LNCaP clone FGC (cell line): ENCODE data around the gene RAD51B.

Source experiments
- DNase-seq: peaks from one replicate; pipeline ENCODE4 v3.0.0-alpha.2; 2011; ENCODE audit warnings: low read depth
- H3K4me3 ChIP-seq: 2 replicates; pipeline ENCODE4 v1.5.1; 2011; ENCODE audit warnings: mild to moderate bottlenecking, low read depth, low read length, control low read depth
- TF ChIP-seq, protein P1 (sequence below): IDR thresholded peaks from 2 replicates; pipeline ENCODE4 v1.5.1; 2012; ENCODE audit warnings: mild to moderate bottlenecking; ENCODE audit not compliant: control insufficient read depth, insufficient read depth; ENCODE audit errors: extremely low read depth

Gene RAD51B

DNA sequence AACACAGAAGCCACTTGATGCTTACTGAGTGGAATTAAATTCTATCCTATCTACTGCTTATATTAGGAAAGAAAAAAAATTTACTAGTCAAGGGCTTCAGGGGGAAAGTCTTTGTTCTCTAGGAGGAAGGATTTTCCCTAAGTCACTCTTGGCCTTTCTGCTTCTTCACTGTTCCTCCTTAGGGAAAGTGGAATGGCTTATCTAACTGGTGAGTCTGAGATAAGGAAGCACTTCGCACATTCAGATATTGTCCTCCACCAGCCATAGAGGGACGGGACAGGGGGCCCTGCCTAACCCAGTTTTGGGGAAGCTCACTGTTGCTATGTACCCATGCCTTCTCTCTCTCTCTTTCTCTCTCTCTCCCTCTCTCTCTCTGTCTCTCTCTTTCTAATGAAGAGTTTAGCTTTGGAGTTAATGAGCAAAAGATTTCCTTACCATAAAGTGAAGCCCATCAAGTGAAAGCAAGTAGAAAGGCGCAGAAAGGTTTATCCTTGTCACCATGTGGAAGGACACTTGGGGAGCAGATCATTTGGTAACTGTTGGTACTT, 522.7 kb downstream of the RAD51B start:
- TF ChIP-seq, protein P1, sequence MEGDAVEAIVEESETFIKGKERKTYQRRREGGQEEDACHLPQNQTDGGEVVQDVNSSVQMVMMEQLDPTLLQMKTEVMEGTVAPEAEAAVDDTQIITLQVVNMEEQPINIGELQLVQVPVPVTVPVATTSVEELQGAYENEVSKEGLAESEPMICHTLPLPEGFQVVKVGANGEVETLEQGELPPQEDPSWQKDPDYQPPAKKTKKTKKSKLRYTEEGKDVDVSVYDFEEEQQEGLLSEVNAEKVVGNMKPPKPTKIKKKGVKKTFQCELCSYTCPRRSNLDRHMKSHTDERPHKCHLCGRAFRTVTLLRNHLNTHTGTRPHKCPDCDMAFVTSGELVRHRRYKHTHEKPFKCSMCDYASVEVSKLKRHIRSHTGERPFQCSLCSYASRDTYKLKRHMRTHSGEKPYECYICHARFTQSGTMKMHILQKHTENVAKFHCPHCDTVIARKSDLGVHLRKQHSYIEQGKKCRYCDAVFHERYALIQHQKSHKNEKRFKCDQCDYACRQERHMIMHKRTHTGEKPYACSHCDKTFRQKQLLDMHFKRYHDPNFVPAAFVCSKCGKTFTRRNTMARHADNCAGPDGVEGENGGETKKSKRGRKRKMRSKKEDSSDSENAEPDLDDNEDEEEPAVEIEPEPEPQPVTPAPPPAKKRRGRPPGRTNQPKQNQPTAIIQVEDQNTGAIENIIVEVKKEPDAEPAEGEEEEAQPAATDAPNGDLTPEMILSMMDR, result no peak

DNA sequence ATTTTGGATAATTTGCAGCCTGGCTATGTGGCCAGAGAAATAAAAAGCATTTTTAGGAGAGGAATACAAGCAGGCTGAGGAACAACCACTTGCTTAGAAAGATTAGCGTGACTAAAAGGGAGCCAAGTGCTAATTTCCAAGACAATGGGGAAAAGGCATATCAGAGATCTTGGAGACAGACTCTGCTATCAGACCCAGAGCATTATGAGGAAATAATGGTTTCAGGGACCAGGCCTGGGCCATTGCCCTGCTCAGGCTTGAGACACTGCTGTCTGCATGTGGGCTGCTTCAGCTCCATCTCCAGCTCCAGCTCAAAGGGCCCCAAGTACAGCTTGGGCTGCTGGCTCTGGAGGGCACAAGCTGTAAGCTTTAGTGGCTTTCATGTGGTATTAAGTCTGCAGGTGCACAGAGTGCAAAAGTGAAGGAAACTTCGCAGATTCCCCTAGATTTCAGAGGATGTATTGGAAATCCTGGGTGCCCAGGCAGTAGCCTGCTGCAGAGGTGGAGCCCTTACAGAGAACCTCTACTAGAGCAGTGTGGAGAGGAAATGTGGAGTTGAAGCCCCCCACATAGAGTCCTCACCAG, 524.0 kb downstream of the RAD51B start:
- no peak overlapping the region for H3K4me3 ChIP-seq
- DNase-seq, result no peak
- TF ChIP-seq, protein P1, result no peak

More for the DNA sequence above, 522.7 kb downstream of the RAD51B start:
- H3K4me3 ChIP-seq, result no peak overlapping the region
- DNase-seq, result no peak

DNA sequence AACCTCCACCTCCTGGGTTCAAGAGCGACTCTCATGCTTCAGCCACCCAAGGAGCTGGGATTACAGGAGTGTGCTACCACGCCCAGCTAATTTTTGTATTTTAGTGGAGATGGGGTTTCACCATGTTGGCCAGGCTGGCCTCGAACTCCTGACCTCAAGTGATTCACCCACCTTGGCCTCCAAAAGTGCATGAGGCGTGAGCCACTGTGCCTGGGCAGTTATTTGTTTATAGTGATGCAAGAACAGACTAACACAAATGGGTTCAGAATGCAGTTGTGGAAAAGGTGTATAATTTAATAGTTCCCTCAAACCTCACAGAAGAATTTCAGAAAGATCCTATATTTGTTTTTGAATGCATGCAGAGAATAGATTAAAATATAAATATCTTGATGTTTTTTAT, 526.2 kb downstream of the RAD51B start:
- TF ChIP-seq, protein P1, result no peak
- no peak overlapping the region for H3K4me3 ChIP-seq
- DNase-seq, result no peak

DNA sequence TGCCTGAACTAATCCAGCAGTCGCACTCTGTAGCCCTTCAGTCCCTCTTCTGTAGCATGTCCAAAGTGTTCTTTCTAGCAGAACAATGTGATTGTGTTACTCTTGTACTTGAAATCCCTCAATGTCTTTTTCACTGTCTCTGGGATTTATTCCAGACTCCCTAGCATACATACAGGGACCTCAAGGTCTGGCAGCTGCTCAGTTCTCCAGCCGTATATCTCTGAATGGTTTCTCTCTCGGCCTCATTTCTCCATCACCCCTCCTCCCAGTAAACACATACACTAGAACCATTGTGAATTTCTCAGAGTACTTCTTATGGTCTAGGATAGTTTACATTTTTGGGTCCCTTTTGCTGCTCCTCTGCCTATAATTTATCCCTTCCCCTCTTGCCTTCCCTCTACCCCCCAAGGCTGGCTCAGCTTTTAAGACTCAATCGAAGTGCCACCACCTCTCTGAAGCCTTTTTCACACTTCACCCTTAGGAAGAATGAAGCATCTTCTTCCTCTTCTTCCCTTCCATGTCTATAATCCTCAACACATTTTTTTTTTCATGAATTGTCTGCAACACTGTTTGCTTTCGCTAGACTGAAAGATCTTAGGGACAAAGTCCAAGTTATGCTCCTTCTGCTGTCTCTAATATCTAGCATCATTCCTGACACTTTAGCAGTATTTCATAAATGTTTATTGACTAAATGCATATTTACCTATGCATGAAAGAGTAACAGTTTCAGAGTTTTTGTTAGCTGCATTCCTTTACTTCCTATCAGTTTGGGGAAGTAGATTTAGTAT, 527.2 kb downstream of the RAD51B start:
- TF ChIP-seq, protein P1, result no peak
- no peak for DNase-seq
- no peak overlapping the region for H3K4me3 ChIP-seq

DNA sequence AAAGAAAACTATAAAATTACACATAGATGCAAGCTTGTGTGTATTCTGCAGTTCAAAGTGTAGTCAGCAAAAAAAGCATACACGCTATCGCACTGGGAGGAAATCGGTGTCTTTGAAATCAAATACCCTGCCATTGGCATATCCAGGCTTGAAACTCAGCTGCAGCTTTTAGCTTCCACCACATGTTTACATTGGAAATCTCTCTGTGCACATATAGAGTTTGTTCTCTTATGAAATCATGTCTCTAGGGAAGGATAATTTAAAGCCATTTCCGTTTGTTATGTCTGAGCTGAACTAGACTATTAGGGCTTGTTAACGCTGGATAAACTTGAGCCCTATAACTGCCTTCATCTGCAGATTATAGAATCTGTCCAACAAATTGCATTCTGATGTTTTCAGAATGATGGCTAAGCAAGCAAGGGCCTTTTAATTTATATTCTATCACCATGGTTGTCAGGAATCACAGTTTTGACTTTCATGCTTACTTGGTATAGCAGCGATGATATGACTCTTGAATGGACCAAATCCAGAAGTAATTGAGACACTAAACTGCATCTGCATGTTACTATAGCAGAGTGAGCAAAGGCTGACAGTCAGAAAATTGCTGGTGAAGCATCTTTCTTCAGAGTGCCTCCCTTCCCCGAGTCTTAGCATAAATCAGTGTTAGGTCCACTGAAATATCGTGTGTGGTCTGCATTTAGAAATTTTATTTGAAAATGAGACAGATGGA, 530.5 kb downstream of the RAD51B start:
- TF ChIP-seq, protein P1, result no peak
- peak; percentile 35 for DNase-seq
- H3K4me3 ChIP-seq, result no peak overlapping the region

DNA sequence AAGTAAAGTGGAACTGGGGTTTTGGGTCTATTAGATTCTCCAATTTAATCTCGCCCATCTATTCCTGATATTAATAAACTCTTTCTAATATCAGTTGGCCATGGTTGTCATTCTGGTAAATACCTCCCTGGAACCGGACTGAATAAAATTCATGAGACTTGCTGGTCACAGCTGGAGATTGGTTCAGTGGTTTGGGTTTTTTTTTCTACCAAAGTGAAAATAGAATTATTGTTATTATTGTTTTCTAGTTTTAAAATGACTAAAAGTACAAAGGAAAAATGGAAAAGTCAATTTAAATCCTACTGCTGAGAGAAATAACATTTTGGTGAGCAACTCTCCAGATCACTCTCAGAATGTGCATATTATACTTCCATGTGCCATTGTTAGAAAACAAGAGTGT, 535.8 kb downstream of the RAD51B start:
- no peak overlapping the region for H3K4me3 ChIP-seq
- DNase-seq, result no peak
- TF ChIP-seq, protein P1, result no peak
